Measurements from ENCODE around the gene AQP1. TPM values are rescaled to one million over a fixed set of nuclear protein-coding genes. Genes with fewer than 3 reads are reported as not detected.

The AQP1 gene
- total and polyA plus RNA-seq, 2 of the 13 experiments (the other 11 are each of a cell fraction or from before 2014, with no cell fraction given): not detected

- intact Hi-C loops (cut with micrococcal nuclease; ENCODE audit: unreplicated experiment): no loop called here
- ChIA-PET CTCF (ENCODE audit: low intra/inter-chr PET ratio, low total read pairs) (no interaction called here), POLR2A (no interaction called here)
- no peaks in the 10 kb centered on the region for H3K36me3 ChIP-seq (replicated peaks in 1 of 2; ENCODE audit: control insufficient read depth in 1 of 2, insufficient read depth in 2 of 2, low read length in 2 of 2)
- H2AFZ ChIP-seq (ENCODE audit: low read length): no peak overlapping the region
- 31% methylated on average over 7 of the region's 11 CpGs for WGBS (ENCODE audit: low lambda C conversion rate)
- H3K27me3 ChIP-seq (ENCODE audit: control insufficient read depth in 1 of 2, insufficient read depth in 2 of 2, low read length in 2 of 2): no peaks in the 10 kb centered on the region; a peak in 1 of 5 replicates
- H3K4me3 ChIP-seq (replicated peaks in 1 of 3; ENCODE audit: insufficient read depth in 1 of 3, low read depth in 2 of 3, low read length in 3 of 3): no peak overlapping the region
- in situ Hi-C loops (cut with HindIII; ENCODE audit: extremely low pct_ligation_motif_present, low pct_unique_long_range_greater_than_20kb): no loop called here
- H3K79me2 ChIP-seq (ENCODE audit: insufficient read depth, low read length): no peaks in the 10 kb centered on the region
- ATAC-seq: no peak
- no peak for FAIRE-seq
- no peaks in the 10 kb centered on the region for H3K4me1 ChIP-seq (ENCODE audit: insufficient read depth, low read length)
- H4K20me1 ChIP-seq (ENCODE audit: insufficient read depth, low read length): no peaks in the 10 kb centered on the region
- H3K9me3 ChIP-seq (ENCODE audit: low read length): no peaks in the 10 kb centered on the region
- H3K4me2 ChIP-seq (ENCODE audit: low read depth, low read length): no peak overlapping the region
- no peak for TF ChIP-seq ZNF660 (CRISPR knock-in tag; IDR thresholded peaks at IDR 0.05; ENCODE audit: borderline replicate concordance, low read depth)
- H3K27ac ChIP-seq (ENCODE audit: extremely low read length, insufficient read depth, low read length): no peak overlapping the region
- no peak for DNase-seq (ENCODE audit: low spot score)
- BruUV-seq (replicated peaks): no TSS peak
- H3K9ac ChIP-seq (ENCODE audit: insufficient read depth, low read depth, low read length): no peak overlapping the region
These were observed 10.8 kb upstream of the AQP1 start for GRCh38 chr7:30900803-30901362.

GRCh38 chr7:30901856-30902255, 9.8 kb upstream of the AQP1 start:
- Histone ChIP-seq H3K36me3 (replicated peaks in 1 of 2; ENCODE audit: control insufficient read depth in 1 of 2, insufficient read depth in 2 of 2, low read length in 2 of 2) (no peaks in the 10 kb centered on the region), H3K9ac (ENCODE audit: insufficient read depth, low read depth, low read length) (no peak overlapping the region), H3K27ac (ENCODE audit: extremely low read length, insufficient read depth, low read length) (no peak overlapping the region), H4K20me1 (ENCODE audit: insufficient read depth, low read length) (no peaks in the 10 kb centered on the region), H3K4me1 (ENCODE audit: insufficient read depth, low read length) (no peaks in the 10 kb centered on the region), H3K27me3 (ENCODE audit: control insufficient read depth in 1 of 2, insufficient read depth in 2 of 2, low read length in 2 of 2) (no peaks in the 10 kb centered on the region; a peak in 1 of 5 replicates), H2AFZ (ENCODE audit: low read length) (no peak overlapping the region), H3K9me3 (ENCODE audit: low read length) (no peaks in the 10 kb centered on the region), H3K79me2 (ENCODE audit: insufficient read depth, low read length) (no peaks in the 10 kb centered on the region), H3K4me2 (ENCODE audit: low read depth, low read length) (no peak overlapping the region), H3K4me3 (replicated peaks in 1 of 3; ENCODE audit: insufficient read depth in 1 of 3, low read depth in 2 of 3, low read length in 3 of 3) (no peak overlapping the region)
- POLR2A ChIA-PET: no interaction called here
- no TSS peak for BruUV-seq (replicated peaks)
- in situ Hi-C loops (cut with HindIII; ENCODE audit: extremely low pct_ligation_motif_present, low pct_unique_long_range_greater_than_20kb) (no loop called here), intact Hi-C loops (cut with micrococcal nuclease; ENCODE audit: unreplicated experiment) (no loop called here)
- DNase-seq (ENCODE audit: low spot score): no peak
- ATAC-seq: no peak
- FAIRE-seq: no peak
- TF ChIP-seq STAT5B (CRISPR knock-in tag; IDR thresholded peaks at IDR 0.05): no peak
- WGBS (ENCODE audit: low lambda C conversion rate): 32% methylated on average over 2 of the region's 2 CpGs
- CTCF ChIA-PET (ENCODE audit: low intra/inter-chr PET ratio, low total read pairs): no interaction called here
